Body of pancreas (tissue), 4 donors: ENCODE data around the gene LRCH1. TPM values are rescaled to one million over a fixed set of nuclear protein-coding genes. Genes with fewer than 3 reads are reported as not detected.
A peak's percentile ranks its signal among the peaks of the same experiment; 100 is the strongest.

Experiments used
- ATAC-seq: fragments of 150-250 bp; one replicate; pipeline ENCODE4 v1.9.1; 2016
- DNase-seq, 4 donors: peaks; one replicate each; pipeline ENCODE4 v3.0.0-alpha.2; 2019
- H3K27ac ChIP-seq, 4 donors: fragments of 200-600 bp; sonication (generic); 1 replicate in 3 of 4; 2 replicates in 1 of 4; pipeline versions ENCODE4 v1.5.1 to v1.6.1; 2016 to 2019; ENCODE audit warnings: mild to moderate bottlenecking in 1 of 4, mixed read lengths in 1 of 4, moderate library complexity in 1 of 4
- H3K27me3 ChIP-seq, 2 donors: fragments of 200-600 bp; sonication (generic); one replicate each; pipeline ENCODE4 v1.6.0; 2016; ENCODE audit warnings: mild to moderate bottlenecking in 1 of 2
- H3K36me3 ChIP-seq, 2 donors: fragments of 200-600 bp; sonication (generic); replicated peaks in 1 of 2; 2 replicates each; pipeline ENCODE4 v1.5.1; 2016; ENCODE audit warnings: low read depth in 2 of 2; ENCODE audit not compliant: insufficient read depth in 1 of 2
- H3K4me1 ChIP-seq: fragments of 200-600 bp; sonication (generic); one replicate; pipeline ENCODE4 v1.6.0; 2016
- H3K4me3 ChIP-seq, 2 donors: fragments of 200-600 bp; sonication (generic); 1 replicate in 1 of 2; 2 replicates in 1 of 2; pipeline ENCODE4 v1.5.1; 2016 to 2019
- H3K9me3 ChIP-seq, 3 donors: fragments of 200-600 bp; sonication (generic); 1 replicate in 2 of 3; 2 replicates in 1 of 3; pipeline ENCODE4 v1.5.1; 2016
- CTCF ChIP-seq, 7 experiments: fragments of 450-650 bp in 4 of 7; fragments of 200-600 bp in 3 of 7; sonication (generic) in 3 of 7; IDR thresholded peaks; one replicate each; pipeline ENCODE4 v1.5.1; 2016 to 2019; ENCODE audit warnings: antibody characterized with exemption in 7 of 7
- POLR2A ChIP-seq, 3 donors: fragments of 450-650 bp; IDR thresholded peaks; one replicate each; pipeline ENCODE4 v1.6.1; 2016; ENCODE audit warnings: antibody characterized with exemption in 3 of 3, mild to moderate bottlenecking in 2 of 3
- WGBS, 2 donors: methylation state at CpG; one replicate each; pipeline ENCODE4 v1.1.5; 2017; 5-methylcytosine and 5-hydroxymethylcytosine counted together
- intact Hi-C: fragments of 100-400 bp; cut with DNase I; formaldehyde crosslinking; loops from one replicate; pipeline ENCODE4 v1.15.1; 2023
- total RNA-seq, 2 donors: library from RNA; depleted of rRNA; stranded (reverse); fragments of >200 nt; gene quantifications; one replicate each; pipeline ENCODE4 v1.1.0, GENCODE V29; 2016

Gene LRCH1
- total RNA-seq, 2 donors from 2014 or later: 7.3 to 8.6 TPM

- no peaks in the 10 kb centered on the region for H3K9me3 ChIP-seq
- H3K36me3 ChIP-seq: no peaks in the 10 kb centered on the region
- DNase-seq (no peak), ATAC-seq (peak; percentile 7)
- intact Hi-C loops: no loop called here
- H3K4me3 ChIP-seq: no peak overlapping the region
- H3K4me1 ChIP-seq: peaks cover 28% of the 10 kb centered on the region
- TF ChIP-seq CTCF (IDR thresholded peaks at IDR 0.05) (no peak), POLR2A (IDR thresholded peaks at IDR 0.05) (no peak)
- peak overlapping the region in 3 of 4 donors; percentile 33 to 49 (median 35) for H3K27ac ChIP-seq
- no peaks in the 10 kb centered on the region for H3K27me3 ChIP-seq
Measured at GRCh38 chr13:46675016-46675415, 122.0 kb downstream of the LRCH1 start.

- Histone ChIP-seq H3K27me3 (no peaks in the 10 kb centered on the region), H3K27ac (peak overlapping the region in 2 of 4 donors; percentile 35 to 49), H3K4me1 (peaks cover 28% of the 10 kb centered on the region), H3K36me3 (no peaks in the 10 kb centered on the region), H3K9me3 (no peaks in the 10 kb centered on the region), H3K4me3 (no peak overlapping the region)
- ATAC-seq (no peak), DNase-seq (no peak)
- TF ChIP-seq CTCF (IDR thresholded peaks at IDR 0.05) (no peak), POLR2A (IDR thresholded peaks at IDR 0.05) (no peak)
- WGBS, 2 donors: 61 to 76% methylated on average over 3 of the region's 3 CpGs
- intact Hi-C loops: no loop called here
Measured at GRCh38 chr13:46676378-46676725, 123.4 kb downstream of the LRCH1 start.

- peak; percentile 64 for ATAC-seq
- Histone ChIP-seq H3K27ac (peak overlapping the region in 2 of 4 donors; percentile 33 to 51), H3K4me3 (no peak overlapping the region), H3K4me1 (peaks cover 19% of the 10 kb centered on the region), H3K27me3 (no peaks in the 10 kb centered on the region), H3K36me3 (no peaks in the 10 kb centered on the region), H3K9me3 (no peaks in the 10 kb centered on the region)
- 64 to 72% methylated on average over 12 of the region's 12 CpGs for WGBS, 2 donors
- DNase-seq: no peak
- TF ChIP-seq POLR2A (IDR thresholded peaks at IDR 0.05): no peak
- no peak for TF ChIP-seq CTCF (IDR thresholded peaks at IDR 0.05)
- intact Hi-C loops: no loop called here
Measured at GRCh38 chr13:46679369-46680120, 126.6 kb downstream of the LRCH1 start.

- Histone ChIP-seq H3K27me3 (no peaks in the 10 kb centered on the region), H3K4me1 (peaks cover 22% of the 10 kb centered on the region), H3K36me3 (no peaks in the 10 kb centered on the region), H3K4me3 (no peak overlapping the region), H3K27ac (no peak overlapping the region), H3K9me3 (no peaks in the 10 kb centered on the region)
- WGBS, 2 donors: 96 to 100% methylated on average over 3 of the region's 3 CpGs
- DNase-seq: no peak
- TF ChIP-seq CTCF (IDR thresholded peaks at IDR 0.05): no peak
- no peak for TF ChIP-seq POLR2A (IDR thresholded peaks at IDR 0.05)
- no peak for ATAC-seq
- intact Hi-C loops: no loop called here
Measured at GRCh38 chr13:46682015-46682414, 129.0 kb downstream of the LRCH1 start.

- Histone ChIP-seq H3K27ac (no peak overlapping the region), H3K27me3 (no peaks in the 10 kb centered on the region), H3K9me3 (no peaks in the 10 kb centered on the region), H3K36me3 (no peaks in the 10 kb centered on the region), H3K4me1 (peaks cover 24% of the 10 kb centered on the region), H3K4me3 (no peak overlapping the region)
- TF ChIP-seq CTCF (IDR thresholded peaks at IDR 0.05): no peak
- no peak for TF ChIP-seq POLR2A (IDR thresholded peaks at IDR 0.05)
- DNase-seq: no peak
- intact Hi-C loops: no loop called here
- 100% methylated on average over 1 of the region's 1 CpG for WGBS, 2 donors
- ATAC-seq: no peak
Measured at GRCh38 chr13:46682707-46683106, 129.7 kb downstream of the LRCH1 start.
